Prostate gland (tissue), 2 donors: ENCODE data around the gene GNPAT.

Experiments used
- POLR2A ChIP-seq: fragments of 450-650 bp; IDR thresholded peaks from one replicate; pipeline ENCODE4 v1.6.1; 2016; ENCODE audit warnings: antibody characterized with exemption, mild to moderate bottlenecking
- TF ChIP-seq, protein P1 (sequence below), 4 experiments: fragments of 200-600 bp in 2 of 4; fragments of 450-650 bp in 2 of 4; sonication (generic) in 2 of 4; IDR thresholded peaks; 1 replicate in 3 of 4; 2 replicates in 1 of 4; pipeline ENCODE4 v1.5.1; 2016 to 2019; ENCODE audit warnings: antibody characterized with exemption in 4 of 4, mild to moderate bottlenecking in 2 of 4, moderate library complexity in 2 of 4

DNA sequence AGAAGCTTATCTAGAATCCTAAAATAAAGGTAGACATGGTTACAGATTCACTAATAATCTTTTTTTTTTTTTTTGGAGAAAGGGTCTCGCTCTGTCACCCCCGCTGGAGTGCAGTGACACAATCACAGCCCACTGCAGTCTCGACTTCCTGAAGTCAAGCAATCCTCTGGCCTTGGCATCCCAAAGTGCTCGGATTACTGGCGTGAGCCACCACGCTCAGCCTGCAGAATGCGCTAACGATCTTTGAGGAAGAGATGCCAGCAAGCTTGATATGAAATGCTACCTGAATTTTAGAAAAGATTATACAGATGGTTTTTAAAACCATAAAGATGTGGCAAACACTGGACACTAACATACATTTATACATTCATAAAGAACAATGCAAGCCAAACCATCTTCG lies 4.1 kb upstream of the GNPAT start:
- TF ChIP-seq POLR2A, result no peak
- TF ChIP-seq, protein P1, sequence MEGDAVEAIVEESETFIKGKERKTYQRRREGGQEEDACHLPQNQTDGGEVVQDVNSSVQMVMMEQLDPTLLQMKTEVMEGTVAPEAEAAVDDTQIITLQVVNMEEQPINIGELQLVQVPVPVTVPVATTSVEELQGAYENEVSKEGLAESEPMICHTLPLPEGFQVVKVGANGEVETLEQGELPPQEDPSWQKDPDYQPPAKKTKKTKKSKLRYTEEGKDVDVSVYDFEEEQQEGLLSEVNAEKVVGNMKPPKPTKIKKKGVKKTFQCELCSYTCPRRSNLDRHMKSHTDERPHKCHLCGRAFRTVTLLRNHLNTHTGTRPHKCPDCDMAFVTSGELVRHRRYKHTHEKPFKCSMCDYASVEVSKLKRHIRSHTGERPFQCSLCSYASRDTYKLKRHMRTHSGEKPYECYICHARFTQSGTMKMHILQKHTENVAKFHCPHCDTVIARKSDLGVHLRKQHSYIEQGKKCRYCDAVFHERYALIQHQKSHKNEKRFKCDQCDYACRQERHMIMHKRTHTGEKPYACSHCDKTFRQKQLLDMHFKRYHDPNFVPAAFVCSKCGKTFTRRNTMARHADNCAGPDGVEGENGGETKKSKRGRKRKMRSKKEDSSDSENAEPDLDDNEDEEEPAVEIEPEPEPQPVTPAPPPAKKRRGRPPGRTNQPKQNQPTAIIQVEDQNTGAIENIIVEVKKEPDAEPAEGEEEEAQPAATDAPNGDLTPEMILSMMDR (IDR thresholded peaks at IDR 0.05), result no peak
